ENCODE results near the gene HMMR.

The HMMR gene

GRCh38 chr5:163456840-163457239 lies 3.6 kb upstream of the HMMR start:
- no peak for DNase-seq (ENCODE audit: low read depth, low spot score)
- no peak overlapping the region for H3K4me3 ChIP-seq (ENCODE audit: low read depth, low read length)
- no peak for TF ChIP-seq CTCF (IDR thresholded peaks at IDR 0.05; ENCODE audit: low read depth, low read length)
- in situ Hi-C loops (cut with HindIII; ENCODE audit: low sequenced_read_pairs): no loop called here

GRCh38 chr5:163458778-163459385 lies 1.6 kb upstream of the HMMR start:
- DNase-seq (ENCODE audit: low read depth, low spot score): no peak
- no peak for TF ChIP-seq CTCF (IDR thresholded peaks at IDR 0.05; ENCODE audit: low read depth, low read length)

GRCh38 chr5:163459462-163459818 lies 992 bp upstream of the HMMR start:
- no peak for DNase-seq (ENCODE audit: low read depth, low spot score)
- in situ Hi-C loops (cut with HindIII; ENCODE audit: low sequenced_read_pairs): no loop called here
- peak overlapping the region; percentile 88 for H3K4me3 ChIP-seq (ENCODE audit: low read depth, low read length)
- TF ChIP-seq CTCF (IDR thresholded peaks at IDR 0.05; ENCODE audit: low read depth, low read length): no peak

More at GRCh38 chr5:163458778-163459385, 1.6 kb upstream of the HMMR start:
- in situ Hi-C loops (cut with HindIII; ENCODE audit: low sequenced_read_pairs): no loop called here
- H3K4me3 ChIP-seq (ENCODE audit: low read depth, low read length): peak overlapping the region; percentile 88

- peak within 1 kb of the TSS; percentile 88 for H3K4me3 ChIP-seq (ENCODE audit: low read depth, low read length)
- DNase-seq (ENCODE audit: low read depth, low spot score): peak; percentile 98
- peak; percentile 44 for TF ChIP-seq CTCF (IDR thresholded peaks at IDR 0.05; ENCODE audit: low read depth, low read length)
- in situ Hi-C loops (cut with HindIII; ENCODE audit: low sequenced_read_pairs): no loop called here
Measured at GRCh38 chr5:163459819-163460561, 442 bp upstream of the HMMR start, which contains the start of gene NUDCD2. Gene NUDCD2, minus strand, starts transcription at chr5:163460102. Its CDS starts 52 bp downstream, at chr5:163460050.

GRCh38 chr5:163463063-163463435 lies 2.6 kb downstream of the HMMR start:
- in situ Hi-C loops (cut with HindIII; ENCODE audit: low sequenced_read_pairs): no loop called here
- no peak for TF ChIP-seq CTCF (IDR thresholded peaks at IDR 0.05; ENCODE audit: low read depth, low read length)
- H3K4me3 ChIP-seq (ENCODE audit: low read depth, low read length): no peak overlapping the region
- no peak for DNase-seq (ENCODE audit: low read depth, low spot score)

GRCh38 chr5:163467682-163468081 lies 7.2 kb downstream of the HMMR start:
- TF ChIP-seq CTCF (IDR thresholded peaks at IDR 0.05; ENCODE audit: low read depth, low read length): no peak
- no peak overlapping the region for H3K4me3 ChIP-seq (ENCODE audit: low read depth, low read length)
- DNase-seq (ENCODE audit: low read depth, low spot score): no peak
- in situ Hi-C loops (cut with HindIII; ENCODE audit: low sequenced_read_pairs): no loop called here

Measured in astrocyte of the spinal cord (primary cell).